ENCODE measurements around the gene KRT17.

Gene KRT17

GRCh38 chr17:41571561-41572434 lies 52.6 kb downstream of the KRT17 start, which contains the start of gene KRT9:
KRT9 (minus strand) TSS chr17:41572059; CDS start chr17:41571992, 67 bp downstream.
- H3K9ac ChIP-seq (ENCODE audit: low read length in 5 of 5), result no peak within 1 kb of the TSS
- H3K4me3 ChIP-seq (ENCODE audit: low read depth in 1 of 5, low read length in 5 of 5), result no peak within 1 kb of the TSS
- peaks cover 0 to 15% (median 11%) of the 10 kb centered on the region in 5 donors for H3K27me3 ChIP-seq (ENCODE audit: control insufficient read depth in 5 of 5, insufficient read depth in 4 of 5, low read length in 5 of 5)
- no peaks in the 10 kb centered on the region for H3K4me1 ChIP-seq (ENCODE audit: control insufficient read depth in 5 of 5, insufficient read depth in 5 of 5, low read length in 5 of 5)
- no peak within 1 kb of the TSS for H3K27ac ChIP-seq (ENCODE audit: low read depth, low read length)
- H3K36me3 ChIP-seq (ENCODE audit: control insufficient read depth in 5 of 5, insufficient read depth in 5 of 5, low read length in 5 of 5), result no peaks in the 10 kb centered on the region
- H3K9me3 ChIP-seq (ENCODE audit: control insufficient read depth in 5 of 5, low read length in 5 of 5), result peaks cover 0 to 6% (median 0%) of the 10 kb centered on the region in 5 donors

All from subcutaneous abdominal adipose tissue (tissue), 5 donors.